Left lung (tissue), 10 donors: ENCODE measurements around the gene PGA5. TPM values are rescaled to one million over a fixed set of nuclear protein-coding genes. Genes with fewer than 3 reads are reported as not detected.

ENCODE experiments used
- ATAC-seq: fragments of 200-7000 bp; cut with Tn5 transposase; one replicate; pipeline ENCODE4 v1.9.1; 2020; ENCODE audit warnings: moderate library complexity
- DNase-seq, 4 donors: peaks; one replicate each; pipeline ENCODE4 v3.0.0-alpha.2; 2013 to 2020
- H3K27ac ChIP-seq, 2 donors: fragments of 200-600 bp; sonication (generic) in 1 of 2; one replicate each; pipeline versions ENCODE4 v1.5.0 to v1.8.0; 2020 to 2021
- H3K27me3 ChIP-seq, 2 donors: fragments of 200-600 bp; sonication (generic) in 1 of 2; one replicate each; pipeline versions ENCODE4 v1.5.0 to v1.8.0; 2020 to 2021
- H3K36me3 ChIP-seq, 2 donors: fragments of 200-600 bp; sonication (generic) in 1 of 2; one replicate each; pipeline versions ENCODE4 v1.5.0 to v1.8.0; 2020 to 2021
- H3K4me1 ChIP-seq, 2 donors: fragments of 200-600 bp; one replicate each; pipeline ENCODE4 v1.8.0; 2021
- H3K4me3 ChIP-seq, 2 donors: fragments of 200-600 bp; sonication (generic) in 1 of 2; one replicate each; pipeline versions ENCODE4 v1.5.0 to v1.8.0; 2020 to 2021; ENCODE audit warnings: mild to moderate bottlenecking in 1 of 2
- H3K9me3 ChIP-seq, 2 donors: fragments of 200-600 bp; sonication (generic) in 1 of 2; one replicate each; pipeline versions ENCODE4 v1.5.0 to v1.8.0; 2020 to 2021
- intact Hi-C, 2 donors: fragments of 100-400 bp; cut with DNase I; formaldehyde crosslinking; loops; one replicate each; pipeline versions ENCODE4 v1.11.2 to v1.14.2; 2022
- polyA plus RNA-seq, 6 donors: library from polyadenylated mRNA; unstranded; fragments of 120-200 nt; gene quantifications; one replicate each; pipeline ENCODE4 v1.2.1, GENCODE V29; 2013; ENCODE audit not compliant: insufficient read length in 6 of 6
- total RNA-seq, 2 donors: library from RNA; stranded (reverse); fragmentation: NEBNext Ultra II Directional; extraction: Animal tissue kit (Norgen Biotek cat#: 25700); gene quantifications; one replicate each; pipeline ENCODE4 v1.2.1, GENCODE V29; 2021
- TF ChIP-seq, protein P1 (sequence below), 2 donors: fragments of 200-600 bp; sonication (generic) in 1 of 2; IDR thresholded peaks; one replicate each; pipeline versions ENCODE4 v1.5.0 to v1.8.0; 2021; ENCODE audit warnings: antibody characterized with exemption in 2 of 2
- donor health status: DM: no; HTN: yes; CAD: no.
- donor health status: DM: no; HTN: no; CAD: no.

PGA5 gene
- total and polyA plus RNA-seq, 8 donors = 0.30 to 0.47 (median 0.42) TPM; not detected in 4

GRCh38 chr11:61287338-61287977, 46.5 kb downstream of the PGA5 start:
- no peak for ATAC-seq
- intact Hi-C loops = no loop called here

GRCh38 chr11:61290905-61291690, 50.1 kb downstream of the PGA5 start:
- intact Hi-C loops = no loop called here
- DNase-seq (no peak), ATAC-seq (no peak)
- no peak overlapping the region for H3K27ac ChIP-seq
- H3K9me3 ChIP-seq = no peaks in the 10 kb centered on the region
- TF ChIP-seq, protein P1, sequence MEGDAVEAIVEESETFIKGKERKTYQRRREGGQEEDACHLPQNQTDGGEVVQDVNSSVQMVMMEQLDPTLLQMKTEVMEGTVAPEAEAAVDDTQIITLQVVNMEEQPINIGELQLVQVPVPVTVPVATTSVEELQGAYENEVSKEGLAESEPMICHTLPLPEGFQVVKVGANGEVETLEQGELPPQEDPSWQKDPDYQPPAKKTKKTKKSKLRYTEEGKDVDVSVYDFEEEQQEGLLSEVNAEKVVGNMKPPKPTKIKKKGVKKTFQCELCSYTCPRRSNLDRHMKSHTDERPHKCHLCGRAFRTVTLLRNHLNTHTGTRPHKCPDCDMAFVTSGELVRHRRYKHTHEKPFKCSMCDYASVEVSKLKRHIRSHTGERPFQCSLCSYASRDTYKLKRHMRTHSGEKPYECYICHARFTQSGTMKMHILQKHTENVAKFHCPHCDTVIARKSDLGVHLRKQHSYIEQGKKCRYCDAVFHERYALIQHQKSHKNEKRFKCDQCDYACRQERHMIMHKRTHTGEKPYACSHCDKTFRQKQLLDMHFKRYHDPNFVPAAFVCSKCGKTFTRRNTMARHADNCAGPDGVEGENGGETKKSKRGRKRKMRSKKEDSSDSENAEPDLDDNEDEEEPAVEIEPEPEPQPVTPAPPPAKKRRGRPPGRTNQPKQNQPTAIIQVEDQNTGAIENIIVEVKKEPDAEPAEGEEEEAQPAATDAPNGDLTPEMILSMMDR (IDR thresholded peaks at IDR 0.05) = no peak
- peaks cover 10 to 27% of the 10 kb centered on the region in 2 donors for H3K4me1 ChIP-seq
- H3K27me3 ChIP-seq = peaks cover 5 to 54% of the 10 kb centered on the region in 2 donors
- H3K4me3 ChIP-seq = no peak overlapping the region
- H3K36me3 ChIP-seq = no peaks in the 10 kb centered on the region

More at GRCh38 chr11:61287338-61287977, 46.5 kb downstream of the PGA5 start:
- no peak overlapping the region for H3K4me3 ChIP-seq
- H3K27me3 ChIP-seq = peaks cover 0 to 18% of the 10 kb centered on the region in 2 donors
- H3K36me3 ChIP-seq = no peaks in the 10 kb centered on the region
- H3K27ac ChIP-seq = no peak overlapping the region
- DNase-seq = no peak
- H3K9me3 ChIP-seq = no peaks in the 10 kb centered on the region
- no peaks in the 10 kb centered on the region for H3K4me1 ChIP-seq
- TF ChIP-seq, protein P1 (IDR thresholded peaks at IDR 0.05) = no peak

- intact Hi-C loops = no loop called here
- Histone ChIP-seq H3K9me3 (no peaks in the 10 kb centered on the region), H3K27ac (no peak overlapping the region), H3K27me3 (peaks cover 5 to 59% of the 10 kb centered on the region in 2 donors), H3K4me1 (peaks cover 12 to 33% of the 10 kb centered on the region in 2 donors), H3K36me3 (peaks cover 0 to 2% of the 10 kb centered on the region in 2 donors), H3K4me3 (no peak overlapping the region)
- DNase-seq (no peak), ATAC-seq (no peak)
- TF ChIP-seq, protein P1 (IDR thresholded peaks at IDR 0.05) = no peak
Measured at GRCh38 chr11:61292356-61292755, 51.4 kb downstream of the PGA5 start.

- Histone ChIP-seq H3K9me3 (no peaks in the 10 kb centered on the region), H3K27me3 (peaks cover 5 to 59% of the 10 kb centered on the region in 2 donors), H3K4me3 (peak overlapping the region; percentile 40 to 44), H3K4me1 (peaks cover 16 to 42% of the 10 kb centered on the region in 2 donors), H3K27ac (no peak overlapping the region), H3K36me3 (peaks cover 0 to 19% of the 10 kb centered on the region in 2 donors)
- intact Hi-C loops = no loop called here
- ATAC-seq (peak; percentile 55), DNase-seq (peak in 3 of 4 donors; percentile 44 to 80 (median 75))
- TF ChIP-seq, protein P1 (IDR thresholded peaks at IDR 0.05) = no peak
Measured at GRCh38 chr11:61293867-61294716, 53.1 kb downstream of the PGA5 start.
